H1 (cell line): ENCODE data around the gene KISS1. TPM values are rescaled to one million over a fixed set of nuclear protein-coding genes. Genes with fewer than 3 reads are reported as not detected.

Experiments used
- CHD1 ChIP-seq: IDR thresholded peaks from 2 replicates; pipeline ENCODE4 v1.6.1; 2012; ENCODE audit warnings: low read depth, low read length, improper control_type of control experiment
- JUN ChIP-seq: IDR thresholded peaks from 2 replicates; pipeline ENCODE4 v1.6.1; 2011; ENCODE audit warnings: low read depth, mild to moderate bottlenecking, improper control_type of control experiment, low read length
- polyA plus RNA-seq, 7 experiments: library from polyadenylated mRNA; depleted of rRNA in 3 of 7; stranded (reverse) in 5 of 7; unstranded in 2 of 7; fragments of >200 nt in 5 of 7; fragments of 200-250 nt in 2 of 7; gene quantifications; 1 replicate in 5 of 7; 2 replicates in 1 of 7; 4 replicates in 1 of 7; pipeline versions ENCODE4 v1.2.1 to v1.2.3, GENCODE V29; 2011 to 2013; ENCODE audit warnings: missing spikeins in 2 of 7, mixed read lengths in 2 of 7
- total RNA-seq: library from RNA; stranded (reverse); fragmentation: NEBNext Ultra II Directional; extraction: Animal tissue kit (Norgen Biotek cat#: 25700); gene quantifications from 2 replicates; pipeline ENCODE4 v1.2.1, GENCODE V29; 2021
- TF ChIP-seq, protein P1 (sequence below), 3 experiments: IDR thresholded peaks; 1 replicate in 2 of 3; 2 replicates in 1 of 3; pipeline versions ENCODE4 v1.5.1 to v1.6.1; 2011; ENCODE audit warnings: low read length in 3 of 3, mild to moderate bottlenecking in 3 of 3, inconsistent platforms in 2 of 3, low read depth in 1 of 3, moderate library complexity in 1 of 3; ENCODE audit not compliant: insufficient read depth in 1 of 3; ENCODE audit errors: control extremely low read depth in 1 of 3

Gene KISS1
- total and polyA plus RNA-seq, 2 of the 8 experiments (the other 6 are each of a cell fraction or from before 2014, with no cell fraction given) = 0.71 TPM; not detected in 1

DNA sequence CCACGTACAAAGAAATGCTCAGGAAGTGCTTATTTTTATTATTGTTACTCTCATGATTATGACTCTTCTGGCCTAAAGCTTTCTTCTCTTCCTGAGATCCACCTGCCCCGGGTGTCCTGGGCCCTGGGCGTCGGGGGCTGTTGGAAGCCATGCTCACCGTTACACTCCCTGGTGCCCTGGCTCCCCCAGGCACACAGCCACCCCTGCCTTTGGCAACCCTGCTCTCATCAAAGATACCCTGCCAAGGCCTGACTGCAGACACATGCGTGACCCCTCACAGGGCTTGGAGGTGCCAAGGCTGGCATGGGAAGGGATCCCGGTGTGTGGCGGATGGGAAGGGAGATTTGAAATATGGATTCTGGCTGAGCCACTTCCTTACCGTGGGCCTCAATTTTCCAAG is 3.3 kb upstream of the KISS1 start (continued):
- TF ChIP-seq, protein P1, sequence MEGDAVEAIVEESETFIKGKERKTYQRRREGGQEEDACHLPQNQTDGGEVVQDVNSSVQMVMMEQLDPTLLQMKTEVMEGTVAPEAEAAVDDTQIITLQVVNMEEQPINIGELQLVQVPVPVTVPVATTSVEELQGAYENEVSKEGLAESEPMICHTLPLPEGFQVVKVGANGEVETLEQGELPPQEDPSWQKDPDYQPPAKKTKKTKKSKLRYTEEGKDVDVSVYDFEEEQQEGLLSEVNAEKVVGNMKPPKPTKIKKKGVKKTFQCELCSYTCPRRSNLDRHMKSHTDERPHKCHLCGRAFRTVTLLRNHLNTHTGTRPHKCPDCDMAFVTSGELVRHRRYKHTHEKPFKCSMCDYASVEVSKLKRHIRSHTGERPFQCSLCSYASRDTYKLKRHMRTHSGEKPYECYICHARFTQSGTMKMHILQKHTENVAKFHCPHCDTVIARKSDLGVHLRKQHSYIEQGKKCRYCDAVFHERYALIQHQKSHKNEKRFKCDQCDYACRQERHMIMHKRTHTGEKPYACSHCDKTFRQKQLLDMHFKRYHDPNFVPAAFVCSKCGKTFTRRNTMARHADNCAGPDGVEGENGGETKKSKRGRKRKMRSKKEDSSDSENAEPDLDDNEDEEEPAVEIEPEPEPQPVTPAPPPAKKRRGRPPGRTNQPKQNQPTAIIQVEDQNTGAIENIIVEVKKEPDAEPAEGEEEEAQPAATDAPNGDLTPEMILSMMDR (IDR thresholded peaks at IDR 0.05; ENCODE audit: control extremely low read depth in 1 of 3, insufficient read depth in 1 of 3, low read depth in 1 of 3, low read length in 3 of 3) = no peak
- TF ChIP-seq CHD1 (no peak), JUN (no peak)
